Vagina (tissue), 2 donors: ENCODE data around the gene COBL.

Source experiments
- CTCF ChIP-seq, 3 experiments: fragments of 450-650 bp in 2 of 3; fragments of 200-600 bp in 1 of 3; sonication (generic) in 1 of 3; IDR thresholded peaks; one replicate each; pipeline ENCODE4 v1.5.1; 2017 to 2019; ENCODE audit warnings: antibody characterized with exemption in 3 of 3, mild to moderate bottlenecking in 2 of 3, moderate library complexity in 2 of 3
- POLR2A ChIP-seq, 2 donors: fragments of 450-650 bp; IDR thresholded peaks; one replicate each; pipeline ENCODE4 v1.6.1; 2017; ENCODE audit warnings: antibody characterized with exemption in 2 of 2, mild to moderate bottlenecking in 2 of 2, moderate library complexity in 2 of 2
- POLR2AphosphoS5 ChIP-seq, 2 donors: sonication (generic); formaldehyde crosslinking; IDR thresholded peaks; one replicate each; pipeline ENCODE4 v1.9.0; 2017; ENCODE audit warnings: antibody characterized with exemption in 2 of 2, mild to moderate bottlenecking in 2 of 2, low read depth in 1 of 2; ENCODE audit not compliant: insufficient read depth in 1 of 2

GRCh38 chr7:51078653-51079052 is 238.0 kb downstream of the COBL start:
- TF ChIP-seq CTCF (IDR thresholded peaks at IDR 0.05) (no peak), POLR2AphosphoS5 (IDR thresholded peaks at IDR 0.05; ENCODE audit: insufficient read depth in 1 of 2, low read depth in 1 of 2) (no peak), POLR2A (IDR thresholded peaks at IDR 0.05) (no peak)
